Measurements from ENCODE around the gene EGFLAM. TPM values are rescaled to one million over a fixed set of nuclear protein-coding genes. Genes with fewer than 3 reads are reported as not detected.

Gene EGFLAM
- total RNA-seq, 5 donors from 2014 or later (not counting 1 experiment from before 2014, with no cell fraction given), result not detected

GRCh38 chr5:38292228-38292627, 33.9 kb downstream of the EGFLAM start:
- H3K27me3 Mint-ChIP-seq, result peaks cover 4 to 30% of the 10 kb centered on the region in 2 donors
- WGBS (ENCODE audit: insufficient coverage), result 91% methylated on average over 1 of the region's 3 CpGs
- H3K4me1 Mint-ChIP-seq, result no peaks in the 10 kb centered on the region
- no peaks in the 10 kb centered on the region for H3K9me3 ChIP-seq
- no peak overlapping the region for H3K27ac Mint-ChIP-seq
- DNase-seq (no peak), ATAC-seq (replicated peaks in 1 of 4) (no peak)
- H3K4me1 ChIP-seq (ENCODE audit: control insufficient read depth in 1 of 2, extremely low read depth in 1 of 2, insufficient read depth in 2 of 2, low read length in 2 of 2), result no peaks in the 10 kb centered on the region
- H3K27ac ChIP-seq (ENCODE audit: low read length), result no peak overlapping the region
- H3K9me3 Mint-ChIP-seq, result no peaks in the 10 kb centered on the region
- no peak overlapping the region for H3K4me3 ChIP-seq (ENCODE audit: control insufficient read depth in 1 of 2, extremely low read depth in 1 of 2, low read length in 1 of 2)
- H3K27me3 ChIP-seq (replicated peaks in 1 of 2; ENCODE audit: control insufficient read depth in 2 of 2, extremely low read depth in 1 of 2, insufficient read depth in 2 of 2, low read length in 1 of 2), result no peaks in the 10 kb centered on the region
- POLR2A ChIA-PET, result no interaction called here
- H3K36me3 ChIP-seq (ENCODE audit: control insufficient read depth in 2 of 2, extremely low read depth in 1 of 2, insufficient read depth in 1 of 2, low read length in 1 of 2), result no peaks in the 10 kb centered on the region
- CTCF ChIA-PET, result no interaction called here
- H3K4me3 Mint-ChIP-seq, result no peak overlapping the region
- no peaks in the 10 kb centered on the region for H3K36me3 Mint-ChIP-seq

DNA sequence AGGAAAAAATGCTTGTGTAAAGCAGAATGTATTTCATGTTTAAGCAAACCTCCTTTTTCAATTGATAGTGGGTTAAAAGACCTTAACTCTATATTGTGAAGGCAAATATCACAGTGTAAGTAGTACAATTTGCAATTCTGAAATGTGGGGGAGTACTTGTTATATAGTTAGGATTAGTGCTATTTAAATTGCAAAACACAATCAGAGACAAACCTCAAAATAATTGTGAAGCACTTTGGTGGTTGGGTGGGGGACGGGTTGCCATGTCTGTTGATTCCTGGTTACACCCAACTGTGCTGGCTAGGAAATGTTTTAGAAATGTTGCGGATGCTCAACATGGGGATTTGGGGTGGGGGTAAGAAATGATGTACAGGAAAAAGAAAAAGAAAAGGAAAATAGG, 37.4 kb downstream of the EGFLAM start:
- Mint-ChIP-seq H3K4me3 (no peak overlapping the region), H3K27me3 (peaks cover 0 to 31% of the 10 kb centered on the region in 2 donors), H3K36me3 (no peaks in the 10 kb centered on the region), H3K4me1 (no peaks in the 10 kb centered on the region), H3K27ac (no peak overlapping the region), H3K9me3 (peaks cover 0 to 6% (median 0%) of the 10 kb centered on the region in 3 donors)
- ChIA-PET POLR2A (no interaction called here), CTCF (no interaction called here)
- no peak overlapping the region for H3K27ac ChIP-seq (ENCODE audit: low read length)
- WGBS (ENCODE audit: insufficient coverage), result 85% methylated on average over 2 of the region's 2 CpGs
- DNase-seq (no peak), ATAC-seq (replicated peaks in 1 of 4) (no peak)
- no peaks in the 10 kb centered on the region for H3K36me3 ChIP-seq (ENCODE audit: control insufficient read depth in 2 of 2, extremely low read depth in 1 of 2, insufficient read depth in 1 of 2, low read length in 1 of 2)
- no peaks in the 10 kb centered on the region for H3K9me3 ChIP-seq
- H3K27me3 ChIP-seq (replicated peaks in 1 of 2; ENCODE audit: control insufficient read depth in 2 of 2, extremely low read depth in 1 of 2, insufficient read depth in 2 of 2, low read length in 1 of 2), result no peaks in the 10 kb centered on the region
- no peaks in the 10 kb centered on the region for H3K4me1 ChIP-seq (ENCODE audit: control insufficient read depth in 1 of 2, extremely low read depth in 1 of 2, insufficient read depth in 2 of 2, low read length in 2 of 2)
- H3K4me3 ChIP-seq (ENCODE audit: control insufficient read depth in 1 of 2, extremely low read depth in 1 of 2, low read length in 1 of 2), result no peak overlapping the region

DNA sequence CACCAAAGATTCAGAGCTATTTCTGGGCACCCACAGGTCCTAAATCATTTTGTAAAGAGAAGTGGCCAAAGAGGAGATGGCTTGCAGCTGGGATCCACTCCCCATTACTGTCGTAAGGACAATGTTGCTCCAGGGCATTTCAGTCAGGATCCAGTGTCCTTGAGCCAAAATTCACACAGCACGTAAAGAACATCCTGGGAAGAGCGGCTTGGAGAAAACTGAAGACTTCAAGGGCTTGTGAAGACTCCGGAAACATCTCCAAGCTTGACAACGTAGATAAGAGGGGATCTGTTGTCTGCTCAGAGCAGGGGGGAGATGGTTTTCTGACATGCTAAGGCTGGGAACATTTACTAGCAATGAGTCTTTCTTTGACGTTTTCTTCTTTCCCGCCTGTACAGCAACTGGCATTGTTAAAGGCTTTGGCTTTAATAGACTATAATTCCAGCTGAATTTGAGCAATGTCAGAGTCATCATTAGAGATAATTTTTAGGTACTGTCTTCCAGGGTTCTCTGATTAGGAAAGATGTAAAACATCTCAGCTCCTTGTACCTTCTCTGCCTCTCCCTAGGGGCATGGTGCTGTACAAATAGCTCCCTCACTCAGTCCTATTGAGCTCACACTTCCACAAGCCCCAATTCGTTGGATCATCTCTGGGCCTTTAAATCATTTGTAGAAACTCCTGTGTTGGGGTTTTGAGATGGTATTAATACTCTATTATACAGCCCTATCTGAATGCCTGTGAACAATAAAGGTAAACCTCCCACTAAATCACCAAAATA, 39.7 kb downstream of the EGFLAM start:
- H3K27me3 Mint-ChIP-seq, result peaks cover 0 to 32% of the 10 kb centered on the region in 2 donors
- ChIA-PET POLR2A (no interaction called here), CTCF (no interaction called here)

GRCh38 chr5:38299585-38299984, 41.2 kb downstream of the EGFLAM start:
- WGBS (ENCODE audit: insufficient coverage), result 40% methylated on average over 1 of the region's 1 CpG
- ATAC-seq (replicated peaks in 1 of 4) (no peak), DNase-seq (no peak)
- H3K4me3 ChIP-seq (ENCODE audit: control insufficient read depth in 1 of 2, extremely low read depth in 1 of 2, low read length in 1 of 2), result no peak overlapping the region
- no peaks in the 10 kb centered on the region for H3K4me1 ChIP-seq (ENCODE audit: control insufficient read depth in 1 of 2, extremely low read depth in 1 of 2, insufficient read depth in 2 of 2, low read length in 2 of 2)
- H3K36me3 ChIP-seq (ENCODE audit: control insufficient read depth in 2 of 2, extremely low read depth in 1 of 2, insufficient read depth in 1 of 2, low read length in 1 of 2), result no peaks in the 10 kb centered on the region
- ChIA-PET POLR2A (no interaction called here), CTCF (no interaction called here)
- peaks cover 0 to 27% of the 10 kb centered on the region in 2 donors for H3K27me3 Mint-ChIP-seq
- H3K4me3 Mint-ChIP-seq, result no peak overlapping the region
- H3K9me3 ChIP-seq, result no peaks in the 10 kb centered on the region
- no peaks in the 10 kb centered on the region for H3K27me3 ChIP-seq (replicated peaks in 1 of 2; ENCODE audit: control insufficient read depth in 2 of 2, extremely low read depth in 1 of 2, insufficient read depth in 2 of 2, low read length in 1 of 2)
- H3K27ac Mint-ChIP-seq, result no peak overlapping the region
- no peak overlapping the region for H3K27ac ChIP-seq (ENCODE audit: low read length)
- no peaks in the 10 kb centered on the region for H3K36me3 Mint-ChIP-seq
- H3K4me1 Mint-ChIP-seq, result no peaks in the 10 kb centered on the region
- H3K9me3 Mint-ChIP-seq, result peaks cover 12 to 31% (median 13%) of the 10 kb centered on the region in 3 donors

More for the DNA sequence above, 39.7 kb downstream of the EGFLAM start:
- H3K4me1 ChIP-seq (ENCODE audit: control insufficient read depth in 1 of 2, extremely low read depth in 1 of 2, insufficient read depth in 2 of 2, low read length in 2 of 2), result no peaks in the 10 kb centered on the region
- ATAC-seq (replicated peaks in 1 of 4), result no peak
- DNase-seq, result no peak
- H3K36me3 ChIP-seq (ENCODE audit: control insufficient read depth in 2 of 2, extremely low read depth in 1 of 2, insufficient read depth in 1 of 2, low read length in 1 of 2), result no peaks in the 10 kb centered on the region
- no peaks in the 10 kb centered on the region for H3K27me3 ChIP-seq (replicated peaks in 1 of 2; ENCODE audit: control insufficient read depth in 2 of 2, extremely low read depth in 1 of 2, insufficient read depth in 2 of 2, low read length in 1 of 2)
- no peak overlapping the region for H3K4me3 ChIP-seq (ENCODE audit: control insufficient read depth in 1 of 2, extremely low read depth in 1 of 2, low read length in 1 of 2)
- no peaks in the 10 kb centered on the region for H3K36me3 Mint-ChIP-seq
- H3K4me3 Mint-ChIP-seq, result no peak overlapping the region
- no peaks in the 10 kb centered on the region for H3K4me1 Mint-ChIP-seq
- H3K9me3 Mint-ChIP-seq, result peaks cover 7 to 20% (median 8%) of the 10 kb centered on the region in 3 donors
- WGBS (ENCODE audit: insufficient coverage), result 38% methylated on average over 5 of the region's 8 CpGs
- H3K27ac ChIP-seq (ENCODE audit: low read length), result no peak overlapping the region
- H3K27ac Mint-ChIP-seq, result no peak overlapping the region
- H3K9me3 ChIP-seq, result no peaks in the 10 kb centered on the region

GRCh38 chr5:38305148-38305547, 46.8 kb downstream of the EGFLAM start:
- Mint-ChIP-seq H3K4me1 (no peaks in the 10 kb centered on the region), H3K27me3 (peaks cover 0 to 12% of the 10 kb centered on the region in 2 donors), H3K9me3 (peaks cover 21 to 51% (median 27%) of the 10 kb centered on the region in 3 donors), H3K27ac (no peak overlapping the region), H3K36me3 (no peaks in the 10 kb centered on the region), H3K4me3 (no peak overlapping the region)
- ChIA-PET CTCF (no interaction called here), POLR2A (no interaction called here)
- H3K36me3 ChIP-seq (ENCODE audit: control insufficient read depth in 2 of 2, extremely low read depth in 1 of 2, insufficient read depth in 1 of 2, low read length in 1 of 2), result no peaks in the 10 kb centered on the region
- no peaks in the 10 kb centered on the region for H3K9me3 ChIP-seq
- no peak for ATAC-seq (replicated peaks in 1 of 4)
- no peaks in the 10 kb centered on the region for H3K4me1 ChIP-seq (ENCODE audit: control insufficient read depth in 1 of 2, extremely low read depth in 1 of 2, insufficient read depth in 2 of 2, low read length in 2 of 2)
- H3K27ac ChIP-seq (ENCODE audit: low read length), result no peak overlapping the region
- H3K27me3 ChIP-seq (replicated peaks in 1 of 2; ENCODE audit: control insufficient read depth in 2 of 2, extremely low read depth in 1 of 2, insufficient read depth in 2 of 2, low read length in 1 of 2), result peaks cover 0 to 2% of the 10 kb centered on the region in 2 experiments
- no peak for DNase-seq
- no CpG with 5 or more reads among the region's 2 CpGs for WGBS (ENCODE audit: insufficient coverage)
- no peak overlapping the region for H3K4me3 ChIP-seq (ENCODE audit: control insufficient read depth in 1 of 2, extremely low read depth in 1 of 2, low read length in 1 of 2)

- ChIA-PET CTCF (no interaction called here), POLR2A (no interaction called here)
- peaks cover 13 to 37% (median 21%) of the 10 kb centered on the region in 3 donors for H3K9me3 Mint-ChIP-seq
- Histone ChIP-seq H3K9me3 (no peaks in the 10 kb centered on the region), H3K27ac (ENCODE audit: low read length) (no peak overlapping the region), H3K36me3 (ENCODE audit: control insufficient read depth in 2 of 2, extremely low read depth in 1 of 2, insufficient read depth in 1 of 2, low read length in 1 of 2) (no peaks in the 10 kb centered on the region), H3K27me3 (replicated peaks in 1 of 2; ENCODE audit: control insufficient read depth in 2 of 2, extremely low read depth in 1 of 2, insufficient read depth in 2 of 2, low read length in 1 of 2) (peaks cover 0 to 2% of the 10 kb centered on the region in 2 experiments), H3K4me1 (ENCODE audit: control insufficient read depth in 1 of 2, extremely low read depth in 1 of 2, insufficient read depth in 2 of 2, low read length in 2 of 2) (no peaks in the 10 kb centered on the region), H3K4me3 (ENCODE audit: control insufficient read depth in 1 of 2, extremely low read depth in 1 of 2, low read length in 1 of 2) (no peak overlapping the region)
- H3K27ac Mint-ChIP-seq, result no peak overlapping the region
- no peaks in the 10 kb centered on the region for H3K4me1 Mint-ChIP-seq
- DNase-seq (no peak), ATAC-seq (replicated peaks in 1 of 4) (no peak)
- no peaks in the 10 kb centered on the region for H3K36me3 Mint-ChIP-seq
- no peak overlapping the region for H3K4me3 Mint-ChIP-seq
- no peaks in the 10 kb centered on the region for H3K27me3 Mint-ChIP-seq
- no CpG with 5 or more reads among the region's 1 CpG for WGBS (ENCODE audit: insufficient coverage)
Measured at GRCh38 chr5:38307845-38308244, 49.5 kb downstream of the EGFLAM start.
